Fibroblast of skin of left quadriceps (primary cell): Measurements from ENCODE around the gene B3GAT1.

Experiments
- DNase-seq, 2 experiments: peaks; one replicate each; pipeline ENCODE4 v3.0.0-alpha.2; 2013; ENCODE audit warnings: low read depth in 2 of 2

The B3GAT1 gene

DNA sequence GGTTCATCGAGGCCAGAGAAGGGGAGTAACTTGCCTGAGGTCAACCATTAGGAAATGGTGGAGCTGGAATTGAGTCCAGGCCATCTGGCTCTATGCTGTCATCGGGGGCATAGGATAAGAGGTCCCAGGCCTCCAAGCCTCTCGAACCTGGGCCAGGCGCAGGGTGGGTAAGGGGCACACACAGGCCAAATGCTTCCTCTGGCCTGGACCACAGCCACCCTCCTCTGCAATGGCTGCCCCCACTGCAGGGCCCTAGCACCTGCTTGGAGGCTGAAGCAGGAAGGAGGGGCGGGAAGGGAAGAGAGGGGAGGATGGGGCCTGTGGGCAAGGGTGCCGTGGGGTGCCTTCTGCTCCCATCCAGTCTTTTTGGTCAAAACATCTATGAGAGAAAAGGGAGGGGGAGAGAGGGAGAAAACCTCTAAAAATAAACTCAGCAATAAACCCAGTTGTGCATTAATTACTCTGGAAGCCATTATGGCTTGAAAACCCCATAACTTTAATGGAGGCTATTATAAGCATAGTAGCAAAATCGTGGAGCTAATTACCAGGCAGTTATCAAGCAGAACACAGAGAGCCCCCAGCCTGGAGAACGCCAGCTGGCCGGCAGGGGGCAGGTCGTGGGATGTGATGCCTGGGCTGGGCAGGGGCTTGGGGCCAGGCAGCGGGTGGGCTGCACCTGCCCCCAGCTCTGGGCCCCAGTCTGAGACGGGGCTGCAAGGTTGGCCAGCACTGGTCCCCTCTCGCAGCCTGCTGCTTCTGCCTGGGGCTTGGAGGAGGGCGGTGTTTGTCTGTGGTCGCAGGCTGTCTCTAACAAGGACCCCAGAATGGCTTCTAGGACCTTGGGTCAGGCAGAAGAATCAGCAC lies 21.1 kb downstream of the B3GAT1 start:
- no peak for DNase-seq

DNA sequence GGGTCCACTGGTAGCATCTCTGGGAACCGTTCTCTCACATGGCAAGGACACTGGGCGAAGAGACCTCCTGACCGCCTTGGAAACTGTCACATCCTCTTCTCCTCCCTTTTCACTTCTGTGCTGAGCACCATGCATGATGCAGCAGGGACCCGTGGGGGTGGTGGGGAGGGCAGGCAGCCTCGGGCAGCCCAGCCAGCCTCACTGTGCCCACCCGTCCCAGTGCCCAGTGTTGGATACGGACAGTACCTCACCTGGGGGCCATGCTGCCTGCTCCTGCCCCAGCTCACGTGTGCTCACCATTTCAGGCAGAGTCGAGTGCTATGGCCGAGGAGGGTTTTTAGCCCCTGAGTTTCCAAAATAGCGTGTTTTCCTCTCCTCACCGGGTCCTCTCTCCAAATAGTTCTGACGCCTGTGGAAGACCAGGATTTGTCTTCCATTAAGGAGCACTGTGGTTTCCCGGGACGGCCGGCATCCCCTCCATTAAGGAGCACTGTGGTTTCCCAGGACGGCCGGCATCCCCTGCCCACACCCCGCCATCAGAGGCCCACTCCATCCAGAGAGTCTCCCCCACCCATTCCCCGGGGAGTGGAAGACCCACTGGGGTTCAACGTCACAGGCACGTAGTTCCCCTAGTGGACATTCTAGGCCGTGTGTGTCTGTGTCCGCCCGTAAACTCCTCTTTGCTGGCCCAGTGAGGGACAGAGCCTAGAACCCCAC lies 22.4 kb downstream of the B3GAT1 start:
- DNase-seq = no peak

DNA sequence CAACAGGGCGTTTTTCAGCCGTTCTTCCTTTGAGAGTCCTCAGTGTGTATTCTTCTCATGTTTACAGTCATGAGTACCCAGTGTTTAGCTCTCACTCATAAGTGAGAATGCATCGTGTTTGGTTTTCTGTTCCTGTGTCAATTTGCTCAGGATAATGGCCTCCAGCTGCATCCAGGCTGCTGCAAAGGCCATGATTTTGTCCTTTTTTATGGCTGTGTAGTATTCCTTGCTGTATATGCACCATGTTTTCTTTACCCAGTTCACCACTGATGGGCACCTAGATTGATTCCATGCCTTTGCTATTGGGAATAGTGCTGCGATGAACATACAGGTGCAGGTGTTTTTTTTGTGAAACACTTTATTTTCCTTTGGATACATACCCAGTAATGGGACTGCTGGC lies 23.5 kb downstream of the B3GAT1 start:
- no peak for DNase-seq

DNA sequence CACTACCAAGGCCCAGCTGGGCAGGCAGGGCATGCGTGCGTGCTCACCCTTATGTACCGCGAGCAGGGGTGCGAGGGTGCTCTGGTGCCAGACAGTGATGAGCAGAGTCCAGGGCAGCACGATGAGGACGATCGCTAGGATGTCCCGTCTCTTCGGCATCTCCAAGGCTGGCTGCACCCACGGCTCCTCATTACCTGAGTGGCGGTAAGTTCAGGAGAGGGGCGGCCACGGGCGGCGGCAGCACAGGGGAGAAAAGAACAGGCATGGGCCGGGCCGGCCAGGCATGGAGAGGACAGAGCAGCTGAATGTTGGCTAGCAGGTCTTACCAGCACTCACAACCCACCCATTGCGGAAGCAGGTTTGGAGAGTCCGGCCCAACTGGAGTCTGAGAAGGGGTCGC lies 24.5 kb downstream of the B3GAT1 start:
- DNase-seq = no peak

DNA sequence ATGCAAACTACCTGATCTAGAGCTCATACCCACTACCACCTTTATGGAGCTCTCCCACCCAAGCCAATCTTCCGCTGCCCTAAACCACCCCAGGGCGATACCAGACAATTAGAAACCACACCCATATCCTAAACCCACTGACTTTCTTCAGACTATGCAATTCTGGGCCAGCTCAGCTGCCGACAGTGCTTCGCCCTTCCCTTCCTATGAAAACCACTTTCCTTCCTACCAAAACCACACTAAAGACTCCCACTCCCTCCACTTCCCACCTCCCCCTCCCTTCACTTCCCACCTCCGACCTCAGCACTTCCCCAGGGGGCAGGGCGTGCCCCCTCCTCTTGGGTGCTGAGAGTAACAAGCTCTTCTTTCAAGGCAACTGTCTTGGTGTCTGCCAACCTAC lies 25.1 kb downstream of the B3GAT1 start:
- no peak for DNase-seq

DNA sequence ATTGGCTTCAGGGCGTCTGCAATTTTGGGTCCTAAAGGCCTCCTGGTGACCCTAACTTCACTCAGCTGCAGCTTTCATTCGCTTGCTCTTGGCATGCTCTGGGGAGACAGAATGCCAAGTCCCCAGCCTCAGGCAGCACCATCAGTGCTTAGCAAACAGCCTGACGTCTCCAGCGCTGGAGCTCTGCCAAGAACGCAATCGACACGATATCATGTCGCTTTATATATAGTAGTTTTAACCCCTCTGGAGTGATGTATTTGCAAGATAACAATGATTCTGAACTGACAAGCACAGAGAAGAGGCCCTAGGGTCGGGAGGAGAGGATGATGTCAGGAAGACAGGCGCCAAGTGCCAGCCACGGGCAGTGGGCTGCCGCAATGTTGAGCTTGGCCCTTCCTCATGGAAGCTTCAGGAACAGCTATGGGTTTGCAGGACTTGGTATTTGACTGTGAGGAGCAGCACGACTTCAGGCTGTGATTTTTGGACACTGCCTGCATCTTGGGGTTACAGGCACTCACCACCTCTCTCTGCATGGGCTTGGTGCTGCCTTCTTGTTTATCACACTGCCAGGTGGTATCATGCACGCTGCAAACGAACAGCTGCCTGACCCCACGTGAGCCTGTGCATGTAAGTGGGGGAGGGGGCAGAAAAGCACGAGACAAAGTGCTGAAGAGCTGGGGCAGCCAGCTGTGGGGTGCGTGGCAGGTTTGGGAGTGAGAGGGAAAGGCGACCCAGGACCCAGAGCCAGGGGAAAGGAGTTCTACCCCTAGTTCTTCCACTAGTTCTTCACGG lies 26.1 kb downstream of the B3GAT1 start:
- no peak for DNase-seq

DNA sequence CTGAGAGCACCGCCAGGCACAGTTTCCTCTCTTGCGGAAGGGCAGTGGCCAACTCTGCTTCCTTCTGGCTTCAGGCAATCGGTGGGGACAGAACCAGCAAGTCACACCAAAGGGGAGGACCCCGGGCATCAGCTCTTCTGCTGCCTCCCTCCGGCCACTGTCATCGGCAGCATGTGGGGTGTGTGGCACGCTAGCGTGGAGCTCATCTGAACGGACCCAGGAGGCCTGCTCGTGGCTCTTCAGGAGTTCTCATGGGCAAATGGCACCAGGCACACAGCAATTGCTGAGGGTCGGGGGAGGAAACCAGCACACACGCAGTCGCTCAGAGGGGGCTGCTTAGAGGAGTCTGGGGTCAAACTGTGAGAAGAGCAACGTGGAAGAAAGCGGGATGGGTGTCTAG lies 26.9 kb downstream of the B3GAT1 start:
- no peak for DNase-seq

DNA sequence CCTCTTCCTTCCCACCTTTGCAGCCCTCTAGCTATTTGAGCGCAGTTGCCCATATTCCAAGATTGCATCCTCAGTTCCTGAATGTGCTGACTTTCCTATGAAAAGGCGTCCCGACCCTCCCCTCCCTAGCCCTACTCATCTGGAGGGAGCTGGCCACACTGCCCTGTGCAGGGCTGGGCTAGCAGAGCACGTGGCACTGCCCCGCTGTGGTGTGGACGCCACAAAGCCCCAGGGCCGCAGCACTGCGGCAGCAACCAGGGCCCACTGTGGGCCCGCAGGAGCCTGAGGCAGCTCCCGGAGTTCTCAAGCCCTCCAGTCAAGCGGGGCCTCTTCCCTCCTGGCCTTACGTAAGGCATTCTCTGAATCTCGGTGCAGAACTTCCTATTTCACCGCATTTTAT lies 27.6 kb downstream of the B3GAT1 start:
- no peak for DNase-seq

DNA sequence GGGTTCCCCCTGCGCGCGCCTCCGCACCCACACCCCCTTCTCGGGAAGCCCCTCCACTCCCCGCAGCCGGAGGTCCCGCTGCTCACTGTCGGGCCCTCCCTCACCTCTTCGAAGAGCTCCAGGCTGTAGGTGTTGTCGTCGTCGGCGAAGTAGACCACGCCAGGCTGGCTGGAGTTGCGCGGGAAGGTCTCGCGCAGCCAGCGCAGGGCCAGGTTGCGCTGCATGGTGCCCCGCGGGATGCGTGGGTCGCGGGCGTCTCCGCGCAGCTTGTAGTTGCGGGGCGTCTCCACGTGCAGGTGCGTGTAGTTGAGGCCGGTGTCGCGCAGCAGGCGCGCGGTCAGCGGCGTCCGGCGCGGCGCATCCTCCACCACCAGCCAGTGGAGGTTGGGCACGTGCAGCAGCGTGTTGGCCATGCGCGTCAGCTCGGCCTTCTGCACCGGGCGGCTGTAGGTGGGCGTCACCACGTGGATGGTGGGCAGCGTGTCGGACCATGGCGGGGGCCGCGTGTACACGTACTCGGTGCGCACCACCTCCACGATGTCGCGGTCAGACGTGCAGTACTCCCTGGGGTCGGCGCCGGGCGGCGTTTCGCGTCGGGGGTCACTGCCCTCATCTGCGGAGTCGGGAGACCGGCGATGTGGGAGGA lies 28.3 kb downstream of the B3GAT1 start:
- DNase-seq = no peak

DNA sequence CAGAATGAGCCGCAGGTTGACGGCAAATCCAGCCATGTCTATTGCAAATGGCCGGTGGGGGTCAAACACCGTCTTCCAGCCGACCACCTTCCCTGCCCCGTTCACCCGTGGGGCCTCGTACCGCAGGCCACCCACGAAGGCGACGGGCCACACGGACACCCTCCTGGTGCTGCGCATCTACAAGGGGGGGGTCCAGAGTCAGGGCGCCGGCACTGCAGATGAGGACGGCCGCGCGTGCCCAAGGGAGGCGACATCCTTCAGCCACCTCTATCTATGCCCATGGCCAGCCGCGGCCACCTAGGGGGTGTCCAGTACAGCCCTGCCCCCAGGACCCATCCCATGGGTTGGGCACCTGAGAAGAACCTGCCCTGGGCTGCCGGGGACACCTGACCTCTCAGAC lies 29.2 kb downstream of the B3GAT1 start:
- DNase-seq = no peak

DNA sequence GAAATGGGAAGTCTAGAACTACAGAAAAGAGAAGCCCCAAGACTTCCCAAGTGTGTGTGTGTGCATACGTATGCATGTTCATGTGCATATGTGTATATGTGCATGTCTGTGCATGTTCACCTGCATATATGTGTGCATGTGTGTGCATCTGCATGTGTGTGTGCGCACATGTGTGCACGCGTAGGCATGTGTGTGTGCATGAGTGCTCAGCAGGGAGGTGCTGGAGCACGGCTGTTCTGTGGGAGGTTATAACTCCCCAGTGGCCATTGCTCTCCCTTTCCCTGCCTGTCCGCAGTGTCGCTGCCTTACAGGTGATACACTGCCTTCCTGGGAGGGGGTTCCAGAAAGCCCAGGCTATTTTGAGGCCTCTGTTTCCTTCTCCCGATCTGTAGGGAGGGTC lies 29.8 kb downstream of the B3GAT1 start:
- no peak for DNase-seq

DNA sequence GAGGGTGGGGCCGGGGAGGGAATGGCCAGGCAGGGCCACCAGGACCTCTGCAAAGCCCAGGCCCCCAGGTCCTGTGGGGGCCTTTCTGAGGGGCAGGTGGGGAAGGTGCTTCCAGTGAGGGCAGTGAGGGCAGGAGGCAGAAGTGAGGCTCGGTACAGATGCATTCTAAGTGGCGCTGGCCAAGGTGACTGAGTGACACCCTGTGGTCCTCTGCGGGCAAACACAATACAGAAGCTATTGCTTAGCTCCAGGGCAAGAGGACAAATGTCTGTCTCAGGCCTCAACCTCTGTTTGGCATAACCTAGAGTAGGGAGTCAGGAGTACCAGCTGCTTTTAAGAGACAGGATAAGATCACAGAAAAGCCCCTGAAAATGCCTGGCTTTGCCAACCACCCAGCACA lies 31.3 kb downstream of the B3GAT1 start:
- no peak for DNase-seq

DNA sequence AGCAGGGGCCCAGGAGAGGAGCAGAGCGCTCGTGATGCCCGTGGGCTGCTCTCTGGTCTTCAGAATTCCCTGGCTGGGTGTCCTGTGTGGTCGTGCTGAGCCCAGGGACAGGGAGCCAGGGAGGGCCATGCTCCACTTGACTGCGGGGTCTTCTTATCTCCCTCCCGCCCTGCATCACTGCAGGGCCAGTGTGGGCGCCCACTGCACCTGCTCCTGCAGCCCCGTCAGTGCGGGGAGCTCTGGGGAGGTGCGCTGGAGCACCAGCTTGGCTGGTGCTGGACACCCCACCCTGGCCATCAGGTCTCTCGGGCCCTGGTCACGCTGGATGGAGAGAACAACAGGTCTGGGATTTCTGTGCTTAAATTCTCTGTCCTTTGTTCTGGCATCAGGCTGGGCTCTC lies 31.8 kb downstream of the B3GAT1 start:
- DNase-seq = no peak

DNA sequence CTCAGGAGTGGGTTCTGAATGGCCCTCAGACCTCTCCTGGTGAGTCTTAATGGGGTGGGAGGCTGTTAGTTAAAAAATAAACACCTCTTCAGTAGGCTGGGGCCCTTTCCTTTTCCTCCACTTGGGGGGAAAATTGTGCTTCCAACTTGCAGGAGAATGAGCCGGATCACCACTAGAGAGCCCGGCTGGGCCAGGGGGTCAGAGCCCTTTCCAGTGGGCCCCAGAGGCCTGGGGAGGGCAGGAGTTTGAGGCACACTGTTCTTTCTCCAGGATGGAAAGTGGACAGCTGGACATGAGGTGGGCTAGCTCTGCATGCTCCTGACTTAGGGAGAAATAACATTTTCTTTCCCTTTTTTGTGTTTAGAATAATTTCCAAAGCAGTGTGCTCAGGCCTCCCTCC lies 32.8 kb downstream of the B3GAT1 start:
- no peak for DNase-seq

DNA sequence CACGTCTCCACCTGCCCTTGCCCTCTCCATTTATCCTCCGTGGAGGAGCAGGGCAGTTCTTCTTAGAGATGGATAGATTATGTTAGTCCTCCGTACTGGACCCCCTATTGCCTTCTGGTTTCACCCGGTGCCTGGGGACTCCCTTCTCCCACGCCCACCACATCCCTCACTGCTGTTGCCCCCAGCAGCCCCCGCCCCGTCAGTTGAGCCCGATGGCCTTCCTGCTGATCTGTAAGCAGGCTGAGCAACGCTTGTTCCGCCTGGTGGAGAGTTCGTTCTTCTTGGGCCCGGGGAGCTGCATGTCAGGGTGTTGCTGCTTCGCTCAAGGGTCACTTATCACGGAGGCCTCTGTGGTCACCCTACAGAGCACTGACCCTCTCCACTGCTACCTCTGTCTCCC lies 34.2 kb downstream of the B3GAT1 start:
- no peak for DNase-seq

DNA sequence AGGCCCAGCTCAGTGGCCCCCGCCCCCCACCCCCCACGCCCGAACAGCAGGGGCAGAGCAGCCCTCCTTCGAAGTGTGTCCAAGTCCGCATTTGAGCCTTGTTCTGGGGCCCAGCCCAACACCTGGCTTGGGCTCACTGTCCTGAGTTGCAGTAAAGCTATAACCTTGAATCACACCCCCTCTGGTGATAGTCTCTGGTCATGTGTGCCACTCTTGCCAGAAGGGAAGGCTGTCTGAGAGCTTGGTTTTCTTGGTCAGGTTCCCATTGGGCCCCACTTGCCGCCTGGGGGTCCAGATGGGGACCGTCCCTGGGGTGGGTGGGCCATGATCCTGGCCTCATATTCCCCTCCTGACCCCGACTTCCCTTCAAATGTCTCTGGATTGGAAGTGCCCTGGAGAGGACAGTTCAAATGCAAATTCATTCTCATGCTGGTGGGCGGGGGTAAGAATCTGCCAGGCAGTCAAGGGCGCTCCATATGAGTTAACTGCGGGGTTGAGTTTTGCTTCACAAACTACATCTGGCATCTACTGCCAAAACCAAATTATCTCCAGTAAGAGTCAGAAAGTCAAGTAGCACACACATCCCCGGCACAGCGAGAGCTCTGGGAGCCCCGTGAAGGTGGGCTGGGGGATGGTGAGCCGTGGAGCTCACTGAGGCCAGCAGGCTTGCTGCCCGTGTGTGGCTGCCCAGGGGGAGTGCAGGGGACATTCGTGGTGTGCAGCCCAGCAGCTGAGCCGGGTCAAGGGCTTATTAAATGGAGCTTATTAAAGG lies 35.7 kb downstream of the B3GAT1 start:
- no peak for DNase-seq

DNA sequence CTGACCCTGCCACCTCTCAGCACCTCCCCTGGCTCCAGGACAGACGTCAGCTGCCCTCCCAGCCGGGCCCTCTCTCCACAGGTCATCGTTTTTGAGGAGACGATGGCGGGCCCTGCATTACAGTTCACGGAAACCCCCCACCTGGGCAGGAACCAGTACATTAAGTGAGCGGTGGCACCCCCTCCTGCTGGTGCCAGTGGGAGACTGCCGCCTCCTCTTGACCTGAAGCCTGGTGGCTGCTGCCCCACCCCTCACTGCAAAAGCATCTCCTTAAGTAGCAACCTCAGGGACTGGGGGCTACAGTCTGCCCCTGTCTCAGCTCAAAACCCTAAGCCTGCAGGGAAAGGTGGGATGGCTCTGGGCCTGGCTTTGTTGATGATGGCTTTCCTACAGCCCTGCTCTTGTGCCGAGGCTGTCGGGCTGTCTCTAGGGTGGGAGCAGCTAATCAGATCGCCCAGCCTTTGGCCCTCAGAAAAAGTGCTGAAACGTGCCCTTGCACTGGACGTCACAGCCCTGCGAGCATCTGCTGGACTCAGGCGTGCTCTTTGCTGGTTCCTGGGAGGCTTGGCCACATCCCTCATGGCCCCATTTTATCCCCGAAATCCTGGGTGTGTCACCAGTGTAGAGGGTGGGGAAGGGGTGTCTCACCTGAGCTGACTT lies 37.0 kb downstream of the B3GAT1 start:
- DNase-seq = no peak

DNA sequence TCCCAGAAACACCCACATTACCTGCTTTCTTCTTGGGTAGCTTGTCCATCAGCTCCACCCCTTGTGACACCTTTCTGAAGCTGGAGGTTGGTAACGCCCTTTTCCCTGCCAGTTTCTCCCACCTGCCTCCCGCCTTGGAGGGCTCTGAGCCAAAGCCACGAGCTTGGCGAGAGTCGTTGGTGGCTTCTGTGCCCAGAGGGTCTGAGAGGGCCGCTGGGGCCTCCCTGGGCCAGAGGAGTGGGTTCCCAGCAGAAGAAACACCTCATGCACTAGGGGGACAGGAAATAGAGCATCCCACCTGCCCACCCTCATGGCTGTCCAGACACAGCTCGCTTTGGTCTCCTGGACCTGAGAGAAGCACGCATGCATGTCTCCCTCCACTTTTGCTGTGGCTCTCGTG lies 37.9 kb downstream of the B3GAT1 start:
- DNase-seq = no peak

DNA sequence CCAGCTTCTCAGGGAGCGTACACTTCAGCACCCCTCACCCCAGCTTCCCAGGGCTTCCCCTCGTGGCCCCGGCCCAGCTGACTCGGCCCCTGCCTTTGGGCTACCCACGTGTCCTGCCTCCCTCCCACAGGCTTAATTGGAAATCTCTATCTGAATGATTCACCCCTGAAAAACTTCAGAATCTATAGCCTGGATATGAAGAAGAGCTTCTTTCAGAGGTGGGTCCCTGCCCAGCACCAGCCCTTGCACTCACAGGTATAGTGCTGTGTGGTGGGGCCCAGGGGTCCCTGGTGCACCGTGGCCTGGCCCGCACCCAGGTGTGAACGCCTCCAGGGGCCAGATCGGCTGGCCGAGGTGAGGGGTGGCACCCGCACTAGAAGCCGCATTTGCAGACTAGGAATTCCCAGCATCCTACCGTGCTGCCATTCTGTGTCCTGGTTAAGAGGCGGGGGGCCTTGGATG lies 38.4 kb downstream of the B3GAT1 start:
- no peak for DNase-seq

DNA sequence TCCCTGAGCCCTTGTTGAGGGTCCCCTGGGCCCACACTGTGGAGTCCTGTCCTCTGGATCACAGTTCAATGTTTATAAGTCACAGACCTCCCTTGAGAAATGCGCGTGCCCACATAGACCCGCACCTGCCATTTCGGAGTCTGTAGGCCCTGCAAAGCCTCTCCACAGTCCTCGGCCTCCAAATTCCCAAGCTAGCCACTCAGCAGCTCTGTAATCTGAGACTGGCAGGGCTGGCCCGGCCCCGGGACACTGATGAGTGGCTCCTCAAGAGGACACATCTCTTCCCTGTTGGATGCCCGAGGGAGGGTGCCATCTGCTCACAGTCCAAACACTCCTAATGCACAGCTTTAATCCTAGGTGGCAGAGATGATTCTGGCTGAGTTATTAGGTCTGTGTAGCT lies 39.1 kb downstream of the B3GAT1 start:
- no peak for DNase-seq

DNA sequence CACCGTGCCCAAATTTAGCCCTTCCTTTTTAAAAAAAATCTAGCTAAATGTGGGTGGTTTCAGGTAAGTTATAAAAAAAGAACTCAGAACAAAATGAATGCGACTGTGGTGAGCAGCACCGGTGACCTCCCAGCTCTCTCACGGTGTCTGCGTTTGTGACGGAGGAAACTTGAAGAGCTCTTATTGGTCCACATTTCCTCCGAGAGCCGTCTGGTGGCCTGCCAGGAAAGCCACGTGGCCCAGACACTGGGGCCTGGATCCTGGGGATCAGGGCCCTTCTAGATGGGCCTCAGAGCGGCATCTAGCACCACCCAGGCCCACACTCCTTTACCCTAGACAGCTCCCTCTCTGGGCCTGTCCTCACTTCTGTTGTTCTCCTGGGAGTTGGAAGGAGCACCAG lies 39.5 kb downstream of the B3GAT1 start:
- DNase-seq = no peak
